22Rv1 (cell line): Measurements from ENCODE around the gene SYNJ2.

Source experiments
- CTCF ChIP-seq: fragments of 450-650 bp; IDR thresholded peaks from 2 replicates; pipeline ENCODE4 v1.5.1; 2017; ENCODE audit warnings: mild to moderate bottlenecking
- ZFX ChIP-seq: fragments of 450-650 bp; IDR thresholded peaks from 2 replicates; pipeline ENCODE4 v1.6.1; 2017; ENCODE audit warnings: antibody characterized with exemption, borderline replicate concordance

DNA sequence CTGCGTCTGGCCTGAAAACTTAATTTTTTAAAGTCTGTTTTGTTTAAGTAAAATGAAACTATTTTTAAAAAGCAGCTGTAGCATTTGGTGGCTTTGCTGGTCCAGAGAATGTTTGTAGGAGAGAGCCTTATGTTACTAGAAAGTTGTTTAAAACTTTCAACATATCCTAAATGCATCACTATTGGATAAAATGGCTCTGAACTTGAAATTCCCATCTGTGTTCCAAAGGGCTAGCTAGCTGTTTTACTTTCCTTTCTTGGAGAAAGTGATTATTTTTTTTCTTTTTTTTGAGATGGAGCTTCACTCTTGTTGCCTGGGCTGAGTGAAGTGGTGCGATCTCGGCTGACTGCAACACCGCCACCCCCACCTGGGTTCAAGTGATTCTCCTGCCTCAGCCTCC, 2.5 kb downstream of the SYNJ2 start:
- TF ChIP-seq CTCF: no peak
- TF ChIP-seq ZFX: no peak
